Transverse colon (tissue), 3 donors: ENCODE data around the gene USP48.

Experiments used
- CTCF ChIP-seq, 5 experiments: fragments of 200-600 bp in 3 of 5; fragments of 450-650 bp in 2 of 5; sonication (generic) in 3 of 5; IDR thresholded peaks; 1 replicate in 2 of 5; 2 replicates in 3 of 5; pipeline ENCODE4 v1.5.1; 2016 to 2017; ENCODE audit warnings: antibody characterized with exemption in 5 of 5, inconsistent platforms in 3 of 5, mild to moderate bottlenecking in 2 of 5, moderate library complexity in 1 of 5
- EP300 ChIP-seq: sonication (generic); formaldehyde crosslinking; IDR thresholded peaks from one replicate; pipeline ENCODE4 v1.6.1; 2017; ENCODE audit warnings: antibody characterized with exemption, low read depth

GRCh38 chr1:21633992-21634805 lies 148.8 kb downstream of the USP48 start:
- TF ChIP-seq CTCF (IDR thresholded peaks at IDR 0.05) (no peak), EP300 (no peak)
